Measurements from ENCODE around the gene SIX5.

GRCh38 chr19:45778010-45778661, 9.1 kb upstream of the SIX5 start:
- TF ChIP-seq CTCF (conservative IDR thresholded peaks at IDR 0.05; ENCODE audit: low read length), result no peak
- no peak for TF ChIP-seq EZH2phosphoT487 (IDR thresholded peaks at IDR 0.05; ENCODE audit: borderline replicate concordance, low read depth, low read length)
